K562 (cell line): ENCODE data around the gene PPT2. TPM values are rescaled to one million over a fixed set of nuclear protein-coding genes. Genes with fewer than 3 reads are reported as not detected.
A peak's percentile ranks its signal among the peaks of the same experiment; 100 is the strongest.

Experiments
- BCLAF1 ChIP-seq, 2 experiments: fragments of 450-650 bp in 1 of 2; IDR thresholded peaks; 2 replicates each; pipeline ENCODE4 v1.6.1; 2011 to 2017; ENCODE audit warnings: low read depth in 2 of 2, antibody characterized with exemption in 1 of 2, borderline replicate concordance in 1 of 2, low read length in 1 of 2, mild to moderate bottlenecking in 1 of 2, mixed read lengths in 1 of 2; ENCODE audit not compliant: control insufficient read depth in 1 of 2
- BRD9 ChIP-seq: fragments of 450-650 bp; IDR thresholded peaks from 2 replicates; pipeline ENCODE4 v1.6.1; 2018; ENCODE audit warnings: low read depth; ENCODE audit not compliant: partially characterized antibody
- CBFB ChIP-seq: sonication (generic); formaldehyde crosslinking; IDR thresholded peaks from 2 replicates; pipeline ENCODE4 v1.4.0; 2020; ENCODE audit warnings: mild to moderate bottlenecking, missing genetic modification reagents
- CHD4 ChIP-seq: fragments of 200-600 bp; sonication (generic); IDR thresholded peaks from 3 replicates; pipeline ENCODE4 v1.6.1; 2012; ENCODE audit warnings: low read depth, mild to moderate bottlenecking, mixed read lengths, low read length, inconsistent platforms; ENCODE audit not compliant: insufficient read depth, insufficient replicate concordance, poor library complexity, severe bottlenecking
- CREBBP ChIP-seq: IDR thresholded peaks from one replicate; pipeline ENCODE4 v1.6.1; 2012; ENCODE audit warnings: low read depth, mild to moderate bottlenecking, control low read depth, inconsistent platforms, low read length
- CREM ChIP-seq: IDR thresholded peaks from 2 replicates; pipeline ENCODE4 v1.6.1; 2014; ENCODE audit warnings: antibody characterized with exemption, low read depth
- EGR1 ChIP-seq: fragments of 450-650 bp; conservative IDR thresholded peaks from 2 replicates; pipeline ENCODE4 v1.6.1; 2017; ENCODE audit warnings: mild to moderate bottlenecking
- EZH2 ChIP-seq: IDR thresholded peaks from 2 replicates; pipeline ENCODE4 v1.6.1; 2012; ENCODE audit warnings: low read depth, mild to moderate bottlenecking, inconsistent platforms, low read length, borderline replicate concordance
- HBP1 ChIP-seq: fragments of 450-650 bp; formaldehyde crosslinking; IDR thresholded peaks from 2 replicates; pipeline ENCODE4 v1.4.0; 2022; ENCODE audit warnings: missing genetic modification characterization
- KLF16 ChIP-seq: IDR thresholded peaks from 2 replicates; pipeline ENCODE4 v1.6.1; 2016; ENCODE audit warnings: antibody characterized with exemption
- MTF1 ChIP-seq: fragments of 250-450 bp; sonication (Bioruptor Pico); IDR thresholded peaks from 2 replicates; pipeline ENCODE4 v1.9.0; 2021; ENCODE audit warnings: moderate library complexity, mild to moderate bottlenecking, inconsistent platforms, borderline replicate concordance
- PCBP1 ChIP-seq: fragments of 200-400 bp; formaldehyde crosslinking; IDR thresholded peaks from 2 replicates; pipeline ENCODE4 v1.6.1; 2018; ENCODE audit warnings: mild to moderate bottlenecking, low read depth, low read length; ENCODE audit not compliant: poor library complexity, severe bottlenecking
- SMARCC2 ChIP-seq: fragments of 450-650 bp; IDR thresholded peaks from 2 replicates; pipeline ENCODE4 v1.6.1; 2017; ENCODE audit warnings: antibody characterized with exemption, moderate library complexity, mild to moderate bottlenecking, low read depth
- SREBF1 ChIP-seq: fragments of 150-350 bp; IDR thresholded peaks from 2 replicates; pipeline ENCODE4 v1.6.1; 2014; ENCODE audit warnings: antibody characterized with exemption, low read depth, low read length, borderline replicate concordance
- TBP ChIP-seq: optimal IDR thresholded peaks from 2 replicates; pipeline ENCODE3; 2011; ENCODE audit warnings: low read depth, low read length, improper control_type of control experiment
- ZNF282 ChIP-seq: sonication (generic); formaldehyde crosslinking; IDR thresholded peaks from 2 replicates; pipeline ENCODE4 v1.8.1; 2023; ENCODE audit warnings: missing genetic modification reagents
- ZNF785 ChIP-seq: fragments of 250-450 bp; sonication (Bioruptor Pico); IDR thresholded peaks from 2 replicates; pipeline ENCODE4 v1.4.0; 2020; ENCODE audit warnings: mild to moderate bottlenecking
- polyA plus RNA-seq, 8 experiments: library from polyadenylated mRNA; depleted of rRNA in 4 of 8; stranded (reverse) in 5 of 8; unstranded in 3 of 8; fragments of >200 nt; fragmentation: Nextera tagmentation in 2 of 8; fragmentation: Illumina TruSeq in 1 of 8; extraction: Ambion mirVana in 2 of 8; extraction: Trizol in 1 of 8; gene quantifications; 2 replicates each; pipeline versions ENCODE4 v1.2.1 to v1.2.3, GENCODE V29; 2011 to 2014; ENCODE audit warnings: inconsistent platforms in 1 of 8, missing spikeins in 1 of 8
- total RNA-seq, 7 experiments: library from RNA; depleted of rRNA in 6 of 7; stranded (reverse); fragments of >200 nt in 6 of 7; fragmentation: Illumina TruSeq in 2 of 7; extraction: Trizol in 2 of 7; gene quantifications; 2 replicates each; pipeline versions ENCODE4 v1.2.1 to v1.2.3, GENCODE V29; 2011 to 2021; ENCODE audit warnings: low replicate concordance in 1 of 7
- TF ChIP-seq, protein P1 (sequence below), 2 experiments: fragments of 200-800 bp in 1 of 2; sonication (Bioruptor generic) in 1 of 2; sonication (generic) in 1 of 2; formaldehyde crosslinking in 1 of 2; IDR thresholded peaks in 1 of 2; conservative IDR thresholded peaks in 1 of 2; 2 replicates each; pipeline versions ENCODE4 v1.5.0 to v1.6.1; 2016 to 2020; ENCODE audit warnings: missing compliant biosample characterization in 1 of 2, missing genetic modification characterization in 1 of 2, missing genetic modification reagents in 1 of 2
- TF ChIP-seq, protein P2 (sequence below): fragments of 450-650 bp; formaldehyde crosslinking; IDR thresholded peaks from 2 replicates; pipeline ENCODE4 v1.4.0; 2020; ENCODE audit warnings: mild to moderate bottlenecking

The PPT2 gene
- total and polyA plus RNA-seq, 9 of the 15 experiments (the other 6 are each of a cell fraction or from before 2014, with no cell fraction given): 27.4 to 98.8 (median 69.9) TPM

- peak; percentile 83; the same call in 1 of the 2 replicates for TF ChIP-seq HBP1
- TF ChIP-seq BRD9: peak; percentile 84
- TF ChIP-seq CHD4: no peak
- peak; percentile 32 for TF ChIP-seq TBP
- no peak for TF ChIP-seq ZNF282 (CRISPR knock-in tag)
- no peak for TF ChIP-seq KLF16
- TF ChIP-seq ZNF785: no peak
- no peak for TF ChIP-seq CREBBP
- TF ChIP-seq PCBP1: peak; percentile 96
- TF ChIP-seq CREM: peak; percentile 59
- TF ChIP-seq SMARCC2: no peak; the same call in 1 of the 2 replicates
- TF ChIP-seq EGR1: peak; percentile 37; the same call in 1 of the 2 replicates
- TF ChIP-seq, protein P1, sequence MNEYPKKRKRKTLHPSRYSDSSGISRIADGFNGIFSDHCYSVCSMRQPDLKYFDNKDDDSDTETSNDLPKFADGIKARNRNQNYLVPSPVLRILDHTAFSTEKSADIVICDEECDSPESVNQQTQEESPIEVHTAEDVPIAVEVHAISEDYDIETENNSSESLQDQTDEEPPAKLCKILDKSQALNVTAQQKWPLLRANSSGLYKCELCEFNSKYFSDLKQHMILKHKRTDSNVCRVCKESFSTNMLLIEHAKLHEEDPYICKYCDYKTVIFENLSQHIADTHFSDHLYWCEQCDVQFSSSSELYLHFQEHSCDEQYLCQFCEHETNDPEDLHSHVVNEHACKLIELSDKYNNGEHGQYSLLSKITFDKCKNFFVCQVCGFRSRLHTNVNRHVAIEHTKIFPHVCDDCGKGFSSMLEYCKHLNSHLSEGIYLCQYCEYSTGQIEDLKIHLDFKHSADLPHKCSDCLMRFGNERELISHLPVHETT (CRISPR knock-in tag; conservative IDR thresholded peaks at IDR 0.05 in 1 of 2, IDR thresholded peaks at IDR 0.05 in 1 of 2): no peak
- TF ChIP-seq BCLAF1 (IDR thresholded peaks at IDR 0.05; ENCODE audit: borderline replicate concordance in 1 of 2, control insufficient read depth in 1 of 2, low read depth in 2 of 2, low read length in 1 of 2): no peak
- TF ChIP-seq SREBF1: no peak
- no peak for TF ChIP-seq CBFB (CRISPR knock-in tag)
- TF ChIP-seq, protein P2, sequence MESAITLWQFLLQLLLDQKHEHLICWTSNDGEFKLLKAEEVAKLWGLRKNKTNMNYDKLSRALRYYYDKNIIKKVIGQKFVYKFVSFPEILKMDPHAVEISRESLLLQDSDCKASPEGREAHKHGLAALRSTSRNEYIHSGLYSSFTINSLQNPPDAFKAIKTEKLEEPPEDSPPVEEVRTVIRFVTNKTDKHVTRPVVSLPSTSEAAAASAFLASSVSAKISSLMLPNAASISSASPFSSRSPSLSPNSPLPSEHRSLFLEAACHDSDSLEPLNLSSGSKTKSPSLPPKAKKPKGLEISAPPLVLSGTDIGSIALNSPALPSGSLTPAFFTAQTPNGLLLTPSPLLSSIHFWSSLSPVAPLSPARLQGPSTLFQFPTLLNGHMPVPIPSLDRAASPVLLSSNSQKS (CRISPR knock-in tag): no peak
- no peak for TF ChIP-seq EZH2
- no peak for TF ChIP-seq MTF1 (CRISPR knock-in tag)
Measured at GRCh38 chr6:32175711-32176475, 22.0 kb downstream of the PPT2 start, which contains the start of gene AGPAT1 (continued).
